ENCODE measurements around the gene SORCS2.

Gene SORCS2

GRCh38 chr4:7319024-7319423 lies 126.7 kb downstream of the SORCS2 start:
- Mint-ChIP-seq H3K27ac (no peak overlapping the region), H3K27me3 (ENCODE audit: low read depth) (no peaks in the 10 kb centered on the region), H3K36me3 (ENCODE audit: low read depth) (no peaks in the 10 kb centered on the region), H3K9me3 (peaks cover 11% of the 10 kb centered on the region), H3K4me1 (ENCODE audit: low read depth) (no peaks in the 10 kb centered on the region), H3K4me3 (no peak overlapping the region)
- DNase-seq (ENCODE audit: low spot score), result no peak

- no peak overlapping the region for H3K4me3 Mint-ChIP-seq
- no peaks in the 10 kb centered on the region for H3K4me1 Mint-ChIP-seq (ENCODE audit: low read depth)
- peaks cover 11% of the 10 kb centered on the region for H3K9me3 Mint-ChIP-seq
- H3K27ac Mint-ChIP-seq, result no peak overlapping the region
- no peaks in the 10 kb centered on the region for H3K36me3 Mint-ChIP-seq (ENCODE audit: low read depth)
- no peak for DNase-seq (ENCODE audit: low spot score)
- H3K27me3 Mint-ChIP-seq (ENCODE audit: low read depth), result no peaks in the 10 kb centered on the region
Observed at GRCh38 chr4:7320206-7320797, 128.0 kb downstream of the SORCS2 start.

- H3K27me3 Mint-ChIP-seq (ENCODE audit: low read depth), result no peaks in the 10 kb centered on the region
- no peak overlapping the region for H3K4me3 Mint-ChIP-seq
- DNase-seq (ENCODE audit: low spot score), result no peak
- H3K4me1 Mint-ChIP-seq (ENCODE audit: low read depth), result no peaks in the 10 kb centered on the region
- H3K36me3 Mint-ChIP-seq (ENCODE audit: low read depth), result no peaks in the 10 kb centered on the region
- no peak overlapping the region for H3K27ac Mint-ChIP-seq
- H3K9me3 Mint-ChIP-seq, result peaks cover 11% of the 10 kb centered on the region
Observed at GRCh38 chr4:7322166-7322991, 130.0 kb downstream of the SORCS2 start.

GRCh38 chr4:7323461-7323871 lies 131.1 kb downstream of the SORCS2 start:
- Mint-ChIP-seq H3K9me3 (peaks cover 10% of the 10 kb centered on the region), H3K4me3 (no peak overlapping the region), H3K27me3 (ENCODE audit: low read depth) (no peaks in the 10 kb centered on the region), H3K27ac (no peak overlapping the region), H3K4me1 (ENCODE audit: low read depth) (no peaks in the 10 kb centered on the region), H3K36me3 (ENCODE audit: low read depth) (no peaks in the 10 kb centered on the region)
- DNase-seq (ENCODE audit: low spot score), result no peak

- Mint-ChIP-seq H3K4me3 (no peak overlapping the region), H3K27me3 (ENCODE audit: low read depth) (no peaks in the 10 kb centered on the region), H3K9me3 (peaks cover 4% of the 10 kb centered on the region), H3K4me1 (ENCODE audit: low read depth) (no peaks in the 10 kb centered on the region), H3K27ac (no peak overlapping the region), H3K36me3 (ENCODE audit: low read depth) (no peaks in the 10 kb centered on the region)
- no peak for DNase-seq (ENCODE audit: low spot score)
Observed at GRCh38 chr4:7323872-7324650, 131.7 kb downstream of the SORCS2 start.

- H3K9me3 Mint-ChIP-seq, result no peaks in the 10 kb centered on the region
- H3K27me3 Mint-ChIP-seq (ENCODE audit: low read depth), result no peaks in the 10 kb centered on the region
- no peaks in the 10 kb centered on the region for H3K36me3 Mint-ChIP-seq (ENCODE audit: low read depth)
- no peak for DNase-seq (ENCODE audit: low spot score)
- H3K4me3 Mint-ChIP-seq, result no peak overlapping the region
- H3K27ac Mint-ChIP-seq, result no peak overlapping the region
- H3K4me1 Mint-ChIP-seq (ENCODE audit: low read depth), result no peaks in the 10 kb centered on the region
Observed at GRCh38 chr4:7324651-7325121, 132.3 kb downstream of the SORCS2 start.

GRCh38 chr4:7325541-7325940 lies 133.2 kb downstream of the SORCS2 start:
- Mint-ChIP-seq H3K27ac (no peak overlapping the region), H3K9me3 (no peaks in the 10 kb centered on the region), H3K27me3 (ENCODE audit: low read depth) (no peaks in the 10 kb centered on the region), H3K36me3 (ENCODE audit: low read depth) (no peaks in the 10 kb centered on the region), H3K4me3 (no peak overlapping the region), H3K4me1 (ENCODE audit: low read depth) (no peaks in the 10 kb centered on the region)
- no peak for DNase-seq (ENCODE audit: low spot score)

- Mint-ChIP-seq H3K27ac (no peak overlapping the region), H3K27me3 (ENCODE audit: low read depth) (no peaks in the 10 kb centered on the region), H3K36me3 (ENCODE audit: low read depth) (no peaks in the 10 kb centered on the region), H3K9me3 (no peaks in the 10 kb centered on the region), H3K4me3 (no peak overlapping the region), H3K4me1 (ENCODE audit: low read depth) (no peaks in the 10 kb centered on the region)
- DNase-seq (ENCODE audit: low spot score), result no peak
Observed at GRCh38 chr4:7326306-7326692, 134.0 kb downstream of the SORCS2 start.

- Mint-ChIP-seq H3K4me3 (no peak overlapping the region), H3K27me3 (ENCODE audit: low read depth) (no peaks in the 10 kb centered on the region), H3K9me3 (no peaks in the 10 kb centered on the region), H3K36me3 (ENCODE audit: low read depth) (no peaks in the 10 kb centered on the region), H3K4me1 (ENCODE audit: low read depth) (no peaks in the 10 kb centered on the region), H3K27ac (no peak overlapping the region)
- DNase-seq (ENCODE audit: low spot score), result no peak
Observed at GRCh38 chr4:7326693-7327340, 134.5 kb downstream of the SORCS2 start.

- Mint-ChIP-seq H3K9me3 (no peaks in the 10 kb centered on the region), H3K4me1 (ENCODE audit: low read depth) (no peaks in the 10 kb centered on the region), H3K27ac (no peak overlapping the region), H3K4me3 (no peak overlapping the region), H3K36me3 (ENCODE audit: low read depth) (no peaks in the 10 kb centered on the region), H3K27me3 (ENCODE audit: low read depth) (no peaks in the 10 kb centered on the region)
- DNase-seq (ENCODE audit: low spot score), result no peak
Observed at GRCh38 chr4:7327341-7327885, 135.1 kb downstream of the SORCS2 start.

GRCh38 chr4:7328162-7328912 lies 136.0 kb downstream of the SORCS2 start:
- Mint-ChIP-seq H3K36me3 (ENCODE audit: low read depth) (no peaks in the 10 kb centered on the region), H3K27ac (no peak overlapping the region), H3K9me3 (no peaks in the 10 kb centered on the region), H3K27me3 (ENCODE audit: low read depth) (no peaks in the 10 kb centered on the region), H3K4me3 (no peak overlapping the region), H3K4me1 (ENCODE audit: low read depth) (no peaks in the 10 kb centered on the region)
- no peak for DNase-seq (ENCODE audit: low spot score)

- H3K27me3 Mint-ChIP-seq (ENCODE audit: low read depth), result no peaks in the 10 kb centered on the region
- H3K27ac Mint-ChIP-seq, result no peak overlapping the region
- H3K9me3 Mint-ChIP-seq, result no peaks in the 10 kb centered on the region
- DNase-seq (ENCODE audit: low spot score), result no peak
- no peaks in the 10 kb centered on the region for H3K4me1 Mint-ChIP-seq (ENCODE audit: low read depth)
- no peak overlapping the region for H3K4me3 Mint-ChIP-seq
- no peaks in the 10 kb centered on the region for H3K36me3 Mint-ChIP-seq (ENCODE audit: low read depth)
Observed at GRCh38 chr4:7328913-7329638, 136.7 kb downstream of the SORCS2 start.
